Measurements from ENCODE around the gene TATDN2.

Gene TATDN2

DNA sequence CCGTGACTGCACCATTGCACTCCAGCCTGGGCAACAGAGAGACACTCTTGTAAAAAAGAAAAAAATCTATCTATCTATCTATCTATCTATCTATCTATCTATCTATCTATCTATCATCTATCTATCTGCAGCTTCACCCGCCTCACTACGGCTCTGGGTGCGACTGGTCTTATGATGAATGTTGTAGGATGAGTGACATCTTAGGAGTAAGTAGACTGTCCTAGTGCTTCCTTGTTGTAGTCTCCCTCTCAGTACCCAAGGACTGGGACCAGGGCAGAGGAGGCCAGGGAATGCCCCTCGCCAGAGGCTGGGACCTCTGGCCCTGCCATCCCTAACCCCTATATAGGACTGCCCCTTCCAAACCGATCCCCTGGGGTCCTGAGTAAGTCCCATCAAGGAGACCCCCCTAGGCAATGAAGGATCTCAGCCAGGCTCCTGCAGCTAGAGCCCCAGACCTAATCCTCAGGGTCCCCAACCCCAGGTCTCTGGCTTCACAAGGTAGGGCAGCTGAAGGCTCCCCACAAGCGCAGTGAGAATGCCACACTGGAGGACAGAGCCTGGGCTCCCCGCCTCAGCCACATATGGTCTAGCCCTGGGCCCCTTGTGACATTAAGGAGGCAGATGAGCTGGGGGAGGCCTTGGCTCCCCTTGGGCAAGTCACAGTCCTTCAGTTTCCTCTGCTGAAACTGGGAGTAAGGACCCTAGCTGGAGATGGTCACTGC, 73.5 kb downstream of the TATDN2 start:
- no peak for DNase-seq

DNA sequence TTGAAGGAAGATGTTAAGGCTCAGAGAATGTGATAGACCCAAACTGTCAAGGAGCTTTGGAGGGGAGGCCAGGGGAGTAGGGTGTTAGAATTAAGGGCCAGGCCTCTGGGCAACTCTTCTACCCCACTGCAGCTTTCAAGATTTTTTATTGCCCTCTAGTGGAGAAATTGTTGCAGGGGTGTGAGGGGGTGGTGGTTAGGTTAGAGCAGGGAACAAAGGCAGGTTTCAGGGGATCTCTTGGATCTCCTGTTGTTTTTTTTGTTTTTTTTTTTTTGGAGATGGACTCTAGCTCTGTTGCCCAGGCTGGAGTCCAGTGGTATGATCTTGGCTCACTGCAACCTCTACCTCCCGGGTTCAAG, 74.1 kb downstream of the TATDN2 start:
- DNase-seq, result no peak

- DNase-seq, result no peak
Measured at GRCh38 chr3:10327592-10327991, 79.3 kb downstream of the TATDN2 start.

DNA sequence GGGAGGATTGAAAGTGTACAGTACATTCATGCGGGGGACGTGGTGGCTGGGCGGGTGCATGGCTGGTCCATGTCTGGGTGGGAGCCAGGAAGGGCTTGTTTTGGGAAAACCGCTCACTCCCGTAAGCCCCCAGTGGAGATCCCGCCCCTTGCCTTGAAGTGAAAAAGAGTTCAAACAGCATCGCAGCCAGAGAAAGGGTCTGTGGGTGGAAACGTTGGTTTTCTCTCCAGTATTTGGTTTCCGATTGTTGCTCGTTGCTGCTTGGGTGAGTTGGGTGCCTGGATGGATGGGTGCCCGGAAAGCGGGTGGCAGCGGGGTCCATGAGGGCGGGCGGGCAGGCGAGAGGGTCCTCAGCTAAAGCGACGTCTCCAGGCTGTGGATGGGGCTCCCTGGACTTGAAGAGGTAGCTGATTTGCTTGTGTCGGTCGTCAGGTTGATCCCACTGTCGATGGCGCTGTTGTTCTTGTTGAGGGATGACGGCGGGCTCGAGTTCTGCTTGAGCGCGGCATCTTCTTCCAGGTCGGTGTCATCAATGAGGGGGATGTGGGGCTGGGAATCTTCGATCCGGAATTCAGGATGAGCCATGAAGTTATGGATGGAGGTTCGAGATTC, 80.3 kb downstream of the TATDN2 start:
- no peak for DNase-seq

DNA sequence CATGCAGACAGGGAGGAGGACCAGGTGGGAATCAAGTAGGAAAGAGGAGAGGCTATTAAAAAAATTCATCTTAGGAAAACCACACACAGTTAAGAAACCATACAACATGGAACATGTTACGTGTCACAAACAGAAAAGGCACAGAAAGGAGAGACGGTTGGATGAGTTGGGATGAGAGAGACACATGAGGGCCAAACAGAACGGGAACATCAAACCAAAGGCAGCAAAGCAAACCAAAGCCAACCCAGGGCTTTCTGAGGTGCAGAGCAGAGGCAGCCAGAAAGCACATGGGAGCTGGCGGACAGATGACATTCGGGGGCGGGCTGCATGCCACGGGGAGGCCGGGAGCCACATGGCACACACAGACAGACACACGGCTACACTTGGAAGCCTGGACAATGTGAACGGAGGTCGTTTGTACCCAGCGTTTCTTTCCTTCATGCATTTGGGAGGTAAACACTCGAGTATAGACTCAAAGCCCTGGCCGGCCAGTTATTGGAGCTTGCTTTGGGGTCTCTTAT, 81.3 kb downstream of the TATDN2 start:
- DNase-seq, result no peak

GRCh38 chr3:10330319-10330718, 82.1 kb downstream of the TATDN2 start:
- no peak for DNase-seq

All from stimulated activated CD4-positive, alpha-beta T cell treated with anti-CD3 and anti-CD28 coated beads, Interleukin-15, amount 100 ng/mL, for 24 hours (primary cell).